Stimulated activated CD4-positive, alpha-beta T cell treated with anti-CD3 and anti-CD28 coated beads, Interleukin-15, amount 100 ng/mL, for 24 hours (primary cell): ENCODE data around the gene RGS6.

Experiments
- DNase-seq: peaks from one replicate; pipeline ENCODE4 v3.0.0-alpha.2; 2020

RGS6 gene

DNA sequence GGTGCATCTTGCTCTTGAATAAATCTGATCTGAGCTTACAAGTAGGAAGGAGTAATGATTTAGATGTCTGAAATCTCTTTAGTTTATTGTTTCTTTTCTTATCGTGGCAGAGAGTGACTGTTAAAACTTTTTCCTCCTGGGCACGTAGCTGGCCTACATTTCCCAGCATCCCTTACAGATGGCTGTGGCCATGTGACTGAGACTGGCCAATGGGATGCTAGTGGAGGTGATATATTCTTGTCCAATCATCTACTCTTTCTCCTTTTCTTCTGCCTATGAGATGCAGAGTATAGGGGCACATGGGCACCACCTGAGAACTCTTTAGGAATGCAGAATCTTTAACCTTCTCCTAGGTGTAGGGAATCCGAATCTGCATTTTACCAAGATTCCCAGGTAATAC, 237.3 kb downstream of the RGS6 start:
- no peak for DNase-seq

- no peak for DNase-seq
Observed at GRCh38 chr14:72172049-72172448, 239.8 kb downstream of the RGS6 start.

DNA sequence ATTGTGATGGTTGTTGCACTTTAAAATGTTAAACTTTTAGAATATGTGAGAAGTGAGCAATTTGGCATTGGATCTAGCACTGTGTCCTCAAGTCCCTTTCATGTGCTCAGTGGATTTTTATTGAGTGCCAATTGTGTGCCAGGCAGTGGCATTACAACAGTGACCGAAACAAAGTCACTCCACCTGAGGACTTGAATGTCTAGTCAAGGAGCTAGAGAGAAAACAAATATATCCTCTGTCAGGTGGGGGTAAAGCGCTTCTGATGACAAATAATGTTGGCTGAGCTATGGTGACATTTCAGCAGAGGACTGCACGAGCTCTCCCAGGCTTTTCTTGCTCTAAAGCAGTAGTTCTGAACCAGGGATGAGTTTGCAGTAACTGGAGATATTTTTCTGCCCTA, 240.4 kb downstream of the RGS6 start:
- no peak for DNase-seq

DNA sequence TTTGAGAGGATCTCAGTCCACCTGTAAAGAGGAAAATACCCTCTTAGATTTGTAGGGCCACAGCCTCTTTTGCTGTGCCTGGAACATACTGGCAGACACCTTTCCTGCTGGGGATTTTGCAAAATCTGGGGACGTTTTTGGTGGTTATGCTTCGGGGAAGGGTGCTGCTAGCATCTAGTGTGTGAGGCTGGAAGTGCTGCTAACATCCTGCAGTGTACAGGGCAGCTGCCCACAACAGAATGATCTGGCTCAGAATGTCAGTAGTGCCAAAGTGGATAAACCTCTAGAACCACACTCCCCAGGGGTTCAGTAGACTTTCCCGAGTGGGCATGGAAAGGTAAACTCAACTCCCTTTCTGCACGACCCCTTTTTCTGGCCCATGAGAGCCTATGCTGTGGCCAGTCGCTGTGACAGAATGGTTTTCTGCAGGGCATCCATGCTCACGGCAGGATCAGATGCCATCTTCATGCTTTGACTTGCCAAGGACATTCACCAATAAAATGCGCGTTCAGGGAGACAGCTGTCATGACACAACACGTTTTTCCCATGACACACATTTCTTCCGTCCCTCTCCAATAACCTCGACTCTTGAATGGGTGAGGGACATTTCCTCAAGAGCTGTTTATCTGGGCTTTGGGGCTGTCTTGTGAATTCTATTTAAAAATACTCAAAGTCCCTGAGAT, 240.9 kb downstream of the RGS6 start:
- DNase-seq: no peak

GRCh38 chr14:72177251-72177650, 245.0 kb downstream of the RGS6 start:
- DNase-seq: no peak

- DNase-seq: no peak
Observed at GRCh38 chr14:72178517-72178916, 246.3 kb downstream of the RGS6 start.

GRCh38 chr14:72182708-72183432, 250.6 kb downstream of the RGS6 start:
- DNase-seq: no peak

DNA sequence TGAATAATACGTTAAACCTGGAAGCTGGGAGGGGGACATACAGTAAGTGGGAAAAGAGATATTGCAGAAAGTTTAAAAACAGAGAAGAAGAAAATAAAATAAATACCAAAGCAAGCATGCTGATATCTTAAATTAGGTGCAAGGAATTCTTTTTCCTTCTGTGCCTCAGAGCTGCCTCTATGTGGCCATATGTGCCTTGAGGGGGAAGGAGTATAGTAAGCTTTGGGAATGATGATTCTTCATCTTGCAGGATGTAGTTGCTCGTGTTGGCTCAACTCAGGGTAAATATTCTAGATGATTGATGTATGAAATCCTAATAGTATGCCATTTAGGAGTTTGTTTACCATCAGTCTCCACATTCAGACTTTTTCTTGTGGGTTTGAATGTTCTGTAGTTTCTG, 251.4 kb downstream of the RGS6 start:
- no peak for DNase-seq

GRCh38 chr14:72186523-72186922, 254.3 kb downstream of the RGS6 start:
- no peak for DNase-seq

DNA sequence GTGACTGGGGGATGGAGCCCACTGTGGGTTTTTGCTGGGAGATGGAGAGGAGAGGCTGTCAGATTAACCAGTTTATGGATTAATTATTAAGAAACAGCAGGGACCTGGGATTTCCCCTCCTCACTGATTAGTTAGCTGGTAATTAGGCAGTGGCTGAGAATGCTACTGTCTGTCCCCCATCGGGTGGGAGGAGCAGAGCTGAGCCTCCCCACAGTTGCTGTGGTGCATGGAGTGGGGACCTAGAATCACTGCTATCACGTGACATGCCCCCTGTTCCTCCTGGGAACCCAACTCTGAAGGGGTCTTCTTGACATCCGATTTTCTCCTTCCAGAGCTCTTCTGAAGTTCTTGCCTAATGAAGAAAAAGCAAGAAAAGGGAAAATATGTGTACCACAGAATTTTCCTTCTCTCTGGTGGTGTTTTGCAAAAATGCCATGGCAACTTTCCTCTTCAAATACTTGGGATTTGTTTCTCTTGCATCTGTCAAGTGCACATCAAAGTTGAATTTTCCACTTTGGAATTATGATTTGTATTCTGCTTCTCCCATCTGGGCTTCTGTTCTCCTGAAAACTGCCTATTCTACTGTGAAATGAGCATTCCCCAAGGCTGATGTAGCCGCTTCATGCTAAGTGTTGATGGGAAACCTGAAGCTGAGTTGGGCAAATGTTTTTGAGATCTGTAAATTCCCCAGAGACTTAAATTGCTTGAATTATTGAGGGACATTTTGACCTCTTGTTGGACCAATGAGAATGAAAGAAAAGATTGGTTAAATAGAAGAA, 264.2 kb downstream of the RGS6 start:
- DNase-seq: no peak

GRCh38 chr14:72201645-72202044, 269.4 kb downstream of the RGS6 start:
- DNase-seq: no peak

GRCh38 chr14:72213424-72213823, 281.2 kb downstream of the RGS6 start:
- DNase-seq: no peak

GRCh38 chr14:72215080-72215479, 282.9 kb downstream of the RGS6 start:
- DNase-seq: no peak

- DNase-seq: no peak
Observed at GRCh38 chr14:72217135-72217534, 284.9 kb downstream of the RGS6 start.

- DNase-seq: no peak
Observed at GRCh38 chr14:72222046-72222445, 289.8 kb downstream of the RGS6 start.

DNA sequence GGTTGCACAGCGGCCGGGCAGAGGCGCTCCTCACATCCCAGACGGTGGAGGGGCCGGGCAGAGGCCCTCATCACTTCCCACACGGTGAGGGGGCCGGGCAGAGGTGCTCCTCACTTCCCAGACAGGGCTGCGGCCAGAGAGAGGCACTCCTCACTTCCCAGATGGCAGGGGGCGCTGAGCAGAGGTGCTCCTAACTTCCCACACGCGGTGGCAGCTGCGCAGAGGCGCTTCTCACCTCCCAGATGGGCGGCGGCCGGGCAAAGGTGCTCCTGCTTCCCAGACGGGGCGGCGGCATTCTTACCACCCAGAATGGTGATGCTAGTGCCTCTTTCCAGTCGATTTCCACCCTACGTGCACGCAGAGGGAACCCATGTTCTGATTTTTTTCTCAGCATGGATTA, 304.4 kb downstream of the RGS6 start:
- DNase-seq: no peak

- no peak for DNase-seq
Observed at GRCh38 chr14:72237722-72238666, 305.8 kb downstream of the RGS6 start.

GRCh38 chr14:72243309-72244293, 311.4 kb downstream of the RGS6 start:
- no peak for DNase-seq

- no peak for DNase-seq
Observed at GRCh38 chr14:72247896-72248465, 315.8 kb downstream of the RGS6 start.

- DNase-seq: no peak
Observed at GRCh38 chr14:72253503-72253902, 321.3 kb downstream of the RGS6 start.
